ENCODE measurements around the gene CTNND2.

- no peak for TF ChIP-seq CTCF (conservative IDR thresholded peaks at IDR 0.05; ENCODE audit: low read depth, low read length)
- TF ChIP-seq EZH2 (IDR thresholded peaks at IDR 0.05; ENCODE audit: borderline replicate concordance, low read depth, low read length, poor library complexity, severe bottlenecking): no peak
These were observed 737.3 kb downstream of the CTNND2 start for GRCh38 chr5:11166923-11167322.

Measured in A673 (cell line).